ENCODE measurements around the gene ITIH5. TPM values are rescaled to one million over a fixed set of nuclear protein-coding genes. Genes with fewer than 3 reads are reported as not detected.
"Not testable (repeated sequence)": the region's sequence is repeated elsewhere in the genome, so short reads cannot be mapped to it uniquely, and the experiment has no call there.

The ITIH5 gene
- under 1 TPM; 0.20 to 0.62 (median 0.48) TPM for total RNA-seq
- long read RNA-seq: 0 reads

GRCh38 chr10:7666253-7667023 lies at the start of gene ITIH5:
ITIH5 (minus strand) TSS chr10:7666966; CDS start chr10:7666892, 74 bp downstream.
- Histone ChIP-seq H3K4me3 (peak within 1 kb of the TSS; percentile 36 to 53 (median 40)), H3K9me3 (no peaks in the 10 kb centered on the region), H3K4me1 (peaks cover 0 to 9% (median 0%) of the 10 kb centered on the region in 4 donors), H3K27ac (no peak within 1 kb of the TSS), H3K36me3 (no peaks in the 10 kb centered on the region), H3K27me3 (peaks cover 0 to 3% of the 10 kb centered on the region in 2 donors)
- ATAC-seq (peak; percentile 20 to 58 (median 40)), DNase-seq (peak in 1 of 3 donors; percentile 19)
- intact Hi-C loops (cut with DNase I): no loop called here
- no peak for TF ChIP-seq POLR2A (IDR thresholded peaks at IDR 0.05)
- TF ChIP-seq CTCF (IDR thresholded peaks at IDR 0.05): no peak
- WGBS (ENCODE audit: insufficient coverage, low coverage, low lambda C conversion rate, missing lambda C conversion rate): 6% methylated on average over 20 of the region's 54 CpGs

- H3K27ac ChIP-seq: no peak overlapping the region
- H3K4me3 ChIP-seq: no peak overlapping the region
- intact Hi-C loops (cut with DNase I): no loop called here
- ATAC-seq (no peak), DNase-seq (no peak)
- no peaks in the 10 kb centered on the region for H3K27me3 ChIP-seq
- H3K4me1 ChIP-seq: peaks cover 0 to 3% (median 0%) of the 10 kb centered on the region in 4 donors
- TF ChIP-seq POLR2A (IDR thresholded peaks at IDR 0.05) (no peak), CTCF (IDR thresholded peaks at IDR 0.05) (no peak)
- no peaks in the 10 kb centered on the region for H3K9me3 ChIP-seq
- WGBS (ENCODE audit: insufficient coverage, low coverage, low lambda C conversion rate, missing lambda C conversion rate): 89% methylated on average over 7 of the region's 7 CpGs
- H3K36me3 ChIP-seq: peaks cover 0 to 86% (median 43%) of the 10 kb centered on the region in 4 donors
These were observed 48.7 kb upstream of the ITIH5 start for GRCh38 chr10:7715515-7715914.

- peaks cover 0 to 44% (median 6%) of the 10 kb centered on the region in 4 donors for H3K4me1 ChIP-seq
- ATAC-seq; H3K9me3 ChIP-seq; DNase-seq; H3K27ac ChIP-seq; H3K27me3 ChIP-seq; intact Hi-C loops (cut with DNase I); H3K4me3 ChIP-seq: not testable (repeated sequence)
- H3K36me3 ChIP-seq: peaks cover 0 to 54% (median 23%) of the 10 kb centered on the region in 4 donors
- 85% methylated on average over 5 of the region's 5 CpGs for WGBS (ENCODE audit: insufficient coverage, low coverage, low lambda C conversion rate, missing lambda C conversion rate)
These were observed 44.3 kb upstream of the ITIH5 start for GRCh38 chr10:7711075-7711474.

- 25% methylated on average over 1 of the region's 1 CpG for WGBS (ENCODE audit: insufficient coverage, low coverage, low lambda C conversion rate, missing lambda C conversion rate)
- H3K4me3 ChIP-seq: no peak overlapping the region
- no peaks in the 10 kb centered on the region for H3K9me3 ChIP-seq
- TF ChIP-seq CTCF (IDR thresholded peaks at IDR 0.05) (no peak), POLR2A (IDR thresholded peaks at IDR 0.05) (no peak)
- H3K4me1 ChIP-seq: peaks cover 0 to 45% (median 6%) of the 10 kb centered on the region in 4 donors
- DNase-seq: peak in 1 of 3 donors; percentile 58
- intact Hi-C loops (cut with DNase I): no loop called here
- peak; percentile 34 to 57 (median 46) for ATAC-seq
- H3K27me3 ChIP-seq: no peaks in the 10 kb centered on the region
- peaks cover 0 to 48% (median 20%) of the 10 kb centered on the region in 4 donors for H3K36me3 ChIP-seq
- peak overlapping the region in 1 of 3 donors; percentile 18 for H3K27ac ChIP-seq
These were observed 43.7 kb upstream of the ITIH5 start for GRCh38 chr10:7710446-7710845.

- intact Hi-C loops (cut with DNase I): no loop called here
- peaks cover 0 to 32% (median 13%) of the 10 kb centered on the region in 4 donors for H3K36me3 ChIP-seq
- H3K4me3 ChIP-seq: peak overlapping the region in 2 of 3 donors; percentile 2 to 26
- no peaks in the 10 kb centered on the region for H3K27me3 ChIP-seq
- DNase-seq (no peak), ATAC-seq (no peak)
- 82% methylated on average over 4 of the region's 4 CpGs for WGBS (ENCODE audit: insufficient coverage, low coverage, low lambda C conversion rate, missing lambda C conversion rate)
- TF ChIP-seq POLR2A (IDR thresholded peaks at IDR 0.05): no peak
- TF ChIP-seq CTCF (IDR thresholded peaks at IDR 0.05): no peak
- peak overlapping the region in 2 of 3 donors; percentile 54 to 87 for H3K27ac ChIP-seq
- no peaks in the 10 kb centered on the region for H3K9me3 ChIP-seq
- H3K4me1 ChIP-seq: peaks cover 0 to 45% (median 6%) of the 10 kb centered on the region in 4 donors
These were observed 42.1 kb upstream of the ITIH5 start for GRCh38 chr10:7708832-7709231.
